ENCODE measurements around the gene ENTPD1.

The ENTPD1 gene

DNA sequence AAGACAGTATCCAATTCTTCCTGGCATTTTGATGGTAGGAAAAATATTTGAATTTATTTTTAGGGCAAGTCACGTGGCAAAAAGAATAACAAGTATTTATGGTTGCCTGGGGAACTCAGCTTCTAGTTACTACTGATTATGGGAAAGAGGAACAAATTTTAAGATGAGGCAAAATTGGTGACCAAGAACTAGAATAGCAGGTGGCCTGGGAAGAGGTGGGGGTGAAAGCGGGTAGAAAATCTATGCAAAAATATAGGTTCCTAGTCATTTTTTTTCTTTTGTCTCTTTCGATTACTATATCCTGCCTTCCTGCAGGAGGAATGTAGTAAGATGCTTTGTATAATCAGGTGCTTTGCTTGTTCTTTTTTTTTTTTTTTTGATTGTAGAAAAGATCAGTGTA lies 27.8 kb downstream of the ENTPD1 start:
- TF ChIP-seq, protein P1, sequence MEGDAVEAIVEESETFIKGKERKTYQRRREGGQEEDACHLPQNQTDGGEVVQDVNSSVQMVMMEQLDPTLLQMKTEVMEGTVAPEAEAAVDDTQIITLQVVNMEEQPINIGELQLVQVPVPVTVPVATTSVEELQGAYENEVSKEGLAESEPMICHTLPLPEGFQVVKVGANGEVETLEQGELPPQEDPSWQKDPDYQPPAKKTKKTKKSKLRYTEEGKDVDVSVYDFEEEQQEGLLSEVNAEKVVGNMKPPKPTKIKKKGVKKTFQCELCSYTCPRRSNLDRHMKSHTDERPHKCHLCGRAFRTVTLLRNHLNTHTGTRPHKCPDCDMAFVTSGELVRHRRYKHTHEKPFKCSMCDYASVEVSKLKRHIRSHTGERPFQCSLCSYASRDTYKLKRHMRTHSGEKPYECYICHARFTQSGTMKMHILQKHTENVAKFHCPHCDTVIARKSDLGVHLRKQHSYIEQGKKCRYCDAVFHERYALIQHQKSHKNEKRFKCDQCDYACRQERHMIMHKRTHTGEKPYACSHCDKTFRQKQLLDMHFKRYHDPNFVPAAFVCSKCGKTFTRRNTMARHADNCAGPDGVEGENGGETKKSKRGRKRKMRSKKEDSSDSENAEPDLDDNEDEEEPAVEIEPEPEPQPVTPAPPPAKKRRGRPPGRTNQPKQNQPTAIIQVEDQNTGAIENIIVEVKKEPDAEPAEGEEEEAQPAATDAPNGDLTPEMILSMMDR (IDR thresholded peaks at IDR 0.05; ENCODE audit: control insufficient read depth, extremely low read depth, insufficient read depth), result no peak
- no peak for DNase-seq (ENCODE audit: low read depth)
- no peak overlapping the region for H3K4me3 ChIP-seq (ENCODE audit: low read depth, low read length)

DNA sequence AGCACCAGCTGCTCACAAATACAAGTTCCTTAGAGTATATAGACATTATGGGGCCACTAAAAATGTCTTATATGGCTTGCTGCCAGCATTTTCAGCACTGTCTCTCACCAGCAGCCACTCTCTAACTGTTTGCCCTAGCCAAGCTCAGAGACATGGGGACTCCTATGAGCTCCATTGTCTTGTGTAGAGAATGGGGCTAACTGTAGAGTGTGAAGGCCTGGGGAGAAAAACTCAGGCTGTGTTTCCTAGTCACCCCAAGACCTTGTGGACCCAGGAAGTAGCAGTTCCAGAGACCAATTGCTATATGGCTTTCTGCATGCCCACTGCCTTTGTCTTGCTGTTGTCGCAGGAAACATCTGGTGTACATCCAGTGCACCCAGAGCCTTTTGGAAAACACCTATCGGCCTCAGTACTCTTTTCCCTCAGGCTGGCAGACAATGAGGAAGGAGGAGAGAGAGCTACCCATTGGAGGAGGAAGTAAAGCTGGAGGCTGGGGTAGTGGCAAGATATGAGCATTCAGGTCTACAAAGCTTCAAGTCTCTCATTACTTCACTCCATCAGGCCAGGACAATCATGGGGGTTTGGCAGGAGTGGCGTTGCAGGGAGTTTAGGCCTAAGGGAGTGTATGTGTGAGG lies 28.4 kb downstream of the ENTPD1 start:
- DNase-seq (ENCODE audit: low read depth), result no peak
- TF ChIP-seq, protein P1 (IDR thresholded peaks at IDR 0.05; ENCODE audit: control insufficient read depth, extremely low read depth, insufficient read depth), result no peak
- no peak overlapping the region for H3K4me3 ChIP-seq (ENCODE audit: low read depth, low read length)

DNA sequence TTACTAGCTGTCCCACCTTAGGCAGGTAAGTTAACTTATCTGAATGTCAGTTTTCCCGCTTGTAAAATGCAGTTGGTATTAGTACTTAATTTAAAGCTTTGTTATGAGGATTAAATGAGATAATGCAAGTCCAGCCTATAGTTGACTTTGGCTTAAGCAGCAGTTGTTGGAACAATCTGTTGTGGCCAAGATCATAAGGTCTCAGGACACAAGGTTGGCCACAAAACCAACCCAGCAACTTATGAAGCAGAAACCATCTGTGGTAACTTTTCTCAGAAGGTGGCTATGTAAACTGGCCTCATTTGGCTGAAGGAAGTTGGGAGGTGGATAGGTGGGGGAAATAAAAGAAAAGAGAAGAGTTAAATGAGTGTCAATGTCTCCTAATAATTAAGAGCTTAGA lies 29.4 kb downstream of the ENTPD1 start:
- H3K4me3 ChIP-seq (ENCODE audit: low read depth, low read length), result no peak overlapping the region
- DNase-seq (ENCODE audit: low read depth), result no peak
- TF ChIP-seq, protein P1 (IDR thresholded peaks at IDR 0.05; ENCODE audit: control insufficient read depth, extremely low read depth, insufficient read depth), result no peak

DNA sequence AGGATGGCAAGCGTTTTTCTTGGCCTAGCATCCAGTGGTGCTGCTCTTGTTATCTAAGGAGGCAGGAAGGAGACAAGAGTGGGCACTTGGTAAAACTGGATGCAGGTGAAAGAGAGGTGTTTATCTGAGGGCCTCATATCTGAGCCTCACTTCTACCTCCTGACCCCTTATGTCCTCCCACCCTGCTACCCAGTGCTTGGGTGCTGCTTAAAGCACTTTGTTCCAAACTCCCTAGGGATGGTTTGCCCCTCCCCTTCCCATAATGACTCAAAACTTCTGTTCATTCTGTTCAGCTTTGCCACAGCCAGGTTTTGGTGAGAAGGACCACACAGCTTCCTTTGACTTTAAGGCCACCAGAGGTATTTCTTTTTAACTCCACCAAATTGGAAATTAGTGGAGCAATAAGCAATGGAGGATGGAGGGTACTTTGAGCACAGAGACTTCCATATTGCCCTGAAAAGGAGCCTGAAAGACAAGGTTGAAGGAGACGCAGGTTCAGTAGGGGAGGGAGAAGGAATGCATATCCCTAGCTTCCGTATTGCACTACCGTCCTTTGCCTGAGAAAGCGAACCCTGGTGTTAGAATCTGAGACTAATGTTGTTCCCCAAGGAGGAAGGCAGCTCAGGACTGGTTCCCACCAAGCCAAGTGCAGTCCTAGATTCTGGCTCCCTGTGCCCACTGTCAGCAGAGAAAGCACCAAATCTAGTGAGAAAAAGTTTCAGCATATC lies 30.1 kb downstream of the ENTPD1 start:
- no peak for DNase-seq (ENCODE audit: low read depth)
- no peak overlapping the region for H3K4me3 ChIP-seq (ENCODE audit: low read depth, low read length)
- TF ChIP-seq, protein P1 (IDR thresholded peaks at IDR 0.05; ENCODE audit: control insufficient read depth, extremely low read depth, insufficient read depth), result no peak

DNA sequence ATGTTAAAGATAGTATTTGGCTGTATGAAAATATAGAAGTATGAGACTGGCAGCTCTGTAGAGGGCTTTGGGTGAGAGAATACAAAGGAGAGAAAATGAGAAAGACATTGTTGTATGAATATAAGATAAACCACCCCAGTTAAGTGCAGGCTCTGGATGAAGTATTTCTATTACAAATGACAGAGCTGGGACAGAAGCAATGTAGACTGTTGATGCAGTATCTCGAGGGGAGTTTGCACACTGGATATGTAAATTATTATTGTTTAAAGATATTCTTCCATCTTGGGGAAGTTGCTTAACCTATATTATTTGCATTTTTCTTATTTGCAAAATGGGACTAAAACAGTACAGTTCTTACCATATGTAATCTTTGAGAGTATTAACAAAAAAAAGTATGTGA lies 31.5 kb downstream of the ENTPD1 start:
- no peak for DNase-seq (ENCODE audit: low read depth)
- H3K4me3 ChIP-seq (ENCODE audit: low read depth, low read length), result no peak overlapping the region
- TF ChIP-seq, protein P1 (IDR thresholded peaks at IDR 0.05; ENCODE audit: control insufficient read depth, extremely low read depth, insufficient read depth), result no peak

DNA sequence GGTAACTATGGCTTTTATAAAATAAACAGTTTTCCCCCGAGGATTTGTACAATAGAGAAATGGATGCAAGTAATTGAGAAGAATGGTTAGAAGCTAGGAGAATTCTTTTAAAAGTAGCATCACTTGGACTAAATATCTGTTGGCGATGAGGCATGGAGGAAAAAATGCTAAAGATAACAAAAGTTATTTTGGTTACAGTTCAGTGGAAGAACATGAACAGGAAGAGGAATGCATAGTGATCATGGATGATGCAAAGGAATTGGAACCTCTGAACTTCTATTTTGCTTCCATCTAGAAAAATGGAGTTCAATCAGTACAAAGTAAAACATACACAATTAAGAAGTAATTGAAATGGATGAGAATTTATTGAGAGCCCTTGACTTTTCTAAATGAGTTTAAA lies 32.9 kb downstream of the ENTPD1 start:
- H3K4me3 ChIP-seq (ENCODE audit: low read depth, low read length), result no peak overlapping the region
- TF ChIP-seq, protein P1 (IDR thresholded peaks at IDR 0.05; ENCODE audit: control insufficient read depth, extremely low read depth, insufficient read depth), result no peak
- DNase-seq (ENCODE audit: low read depth), result no peak

All from LNCaP clone FGC (cell line).